IPS-18c (cell line): ENCODE results near the gene MYADML2.

Source experiments
- H3K4me3 ChIP-seq: 2 replicates; pipeline ENCODE4 v1.7.0; 2013; ENCODE audit warnings: low read depth, mild to moderate bottlenecking, low read length, moderate library complexity; ENCODE audit not compliant: insufficient read depth
- H3K9me3 ChIP-seq: one replicate; pipeline ENCODE4 v1.6.1; 2013; ENCODE audit warnings: mild to moderate bottlenecking, low read length, moderate library complexity; ENCODE audit not compliant: control insufficient read depth, insufficient read depth

The MYADML2 gene

GRCh38 chr17:81899514-81900166, 47.4 kb downstream of the MYADML2 start:
- Histone ChIP-seq H3K4me3 (no peak overlapping the region), H3K9me3 (no peaks in the 10 kb centered on the region)

GRCh38 chr17:81898885-81899284, 48.1 kb downstream of the MYADML2 start:
- no peak overlapping the region for H3K4me3 ChIP-seq
- no peaks in the 10 kb centered on the region for H3K9me3 ChIP-seq

GRCh38 chr17:81898029-81898866, 48.8 kb downstream of the MYADML2 start:
- no peak overlapping the region for H3K4me3 ChIP-seq
- no peaks in the 10 kb centered on the region for H3K9me3 ChIP-seq

- Histone ChIP-seq H3K4me3 (no peak overlapping the region), H3K9me3 (no peaks in the 10 kb centered on the region)
These were observed 51.6 kb downstream of the MYADML2 start for GRCh38 chr17:81895400-81895799.

GRCh38 chr17:81891303-81891552, 55.8 kb downstream of the MYADML2 start:
- peak overlapping the region; percentile 83 for H3K4me3 ChIP-seq
- no peaks in the 10 kb centered on the region for H3K9me3 ChIP-seq

GRCh38 chr17:81890447-81891302, 56.4 kb downstream of the MYADML2 start:
- Histone ChIP-seq H3K9me3 (no peaks in the 10 kb centered on the region), H3K4me3 (peak overlapping the region; percentile 83)
